Measurements from ENCODE around the gene NAV3.
"Not testable (repeated sequence)": the region's sequence is repeated elsewhere in the genome, so short reads cannot be mapped to it uniquely, and the experiment has no call there.

The NAV3 gene

GRCh38 chr12:78209846-78210505, 379.3 kb downstream of the NAV3 start:
- DNase-seq: no peak

GRCh38 chr12:78210506-78210860, 379.8 kb downstream of the NAV3 start:
- DNase-seq: no peak

DNA sequence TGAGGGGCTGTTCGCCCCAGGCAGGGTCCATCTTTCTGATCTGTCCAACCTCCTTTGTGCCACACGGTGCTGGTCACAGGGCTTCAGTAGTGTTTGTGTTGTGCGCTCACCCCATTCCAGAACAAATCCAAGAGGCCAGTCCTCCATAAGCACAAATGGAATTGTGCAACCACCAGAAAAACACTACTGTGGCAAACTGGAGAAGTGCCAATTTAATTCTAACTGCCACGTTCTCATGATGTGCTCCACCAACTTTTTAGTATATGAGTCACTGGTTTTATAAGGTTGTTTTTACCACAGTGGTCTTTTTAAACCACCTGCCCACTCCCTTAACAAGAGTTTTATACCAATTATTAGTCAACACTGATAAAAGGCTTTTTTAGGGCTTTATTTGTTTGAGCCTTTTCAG, 380.2 kb downstream of the NAV3 start:
- DNase-seq: no peak

DNA sequence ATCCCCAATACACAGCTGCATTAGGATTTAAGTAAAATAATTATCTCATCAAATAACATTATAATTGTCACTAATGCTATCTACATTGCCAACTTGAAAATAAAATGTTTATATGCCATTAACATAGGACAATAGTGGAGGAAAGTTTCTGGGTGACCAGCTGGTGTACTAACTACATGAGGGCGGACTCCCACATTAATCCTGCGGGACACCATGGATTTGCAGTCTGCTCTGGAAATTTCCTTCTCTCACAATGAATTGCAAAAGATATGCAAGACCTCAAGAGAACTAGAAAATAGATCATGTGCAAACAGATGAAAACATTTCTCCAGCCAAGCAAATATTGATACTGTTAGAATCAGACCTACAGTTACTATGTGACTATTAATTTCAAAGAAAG, 390.1 kb downstream of the NAV3 start:
- DNase-seq: no peak

DNA sequence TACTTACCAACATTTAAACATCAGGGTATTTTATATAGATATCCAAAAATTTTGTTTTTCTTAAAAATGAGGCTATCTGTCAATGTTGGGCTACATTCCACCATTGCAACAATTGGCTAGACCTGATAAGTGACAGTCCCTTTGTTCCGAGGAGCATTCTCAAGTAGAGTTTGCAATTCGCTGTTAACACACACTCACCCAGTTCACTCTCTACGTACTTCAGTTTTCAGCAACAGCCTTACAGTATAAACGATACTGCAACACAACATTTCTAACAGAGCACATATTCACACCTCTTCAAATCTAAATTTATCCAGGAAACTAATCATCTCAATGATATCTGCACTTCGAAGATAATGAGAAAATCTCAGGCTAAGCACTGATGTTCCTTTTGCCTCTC, 393.5 kb downstream of the NAV3 start:
- no peak for DNase-seq

GRCh38 chr12:78226763-78227162, 396.1 kb downstream of the NAV3 start:
- DNase-seq: no peak

DNA sequence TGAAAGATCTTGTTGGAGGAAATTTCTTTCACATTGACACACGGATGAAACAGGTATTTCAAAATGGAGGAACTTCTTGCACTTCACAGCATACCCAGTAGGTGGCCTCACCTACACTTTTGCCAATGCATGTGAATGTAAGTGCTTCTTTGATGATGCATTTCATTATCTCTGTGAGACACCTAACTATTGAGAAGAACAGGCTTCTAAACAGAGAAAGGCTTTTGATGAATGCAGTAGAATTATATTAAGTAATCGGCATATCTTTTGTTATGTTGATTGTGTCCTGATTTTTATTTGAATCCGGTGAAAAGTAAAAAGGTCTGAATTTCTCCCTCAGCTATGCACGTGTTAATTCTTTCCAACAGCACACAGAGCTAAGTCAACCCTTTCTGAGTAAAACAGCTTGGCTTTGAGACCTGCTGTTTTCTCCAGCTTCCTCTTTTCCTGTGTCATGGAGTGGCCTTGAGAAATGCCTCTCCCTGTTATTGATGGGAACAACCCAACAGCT, 399.0 kb downstream of the NAV3 start:
- DNase-seq: no peak

DNA sequence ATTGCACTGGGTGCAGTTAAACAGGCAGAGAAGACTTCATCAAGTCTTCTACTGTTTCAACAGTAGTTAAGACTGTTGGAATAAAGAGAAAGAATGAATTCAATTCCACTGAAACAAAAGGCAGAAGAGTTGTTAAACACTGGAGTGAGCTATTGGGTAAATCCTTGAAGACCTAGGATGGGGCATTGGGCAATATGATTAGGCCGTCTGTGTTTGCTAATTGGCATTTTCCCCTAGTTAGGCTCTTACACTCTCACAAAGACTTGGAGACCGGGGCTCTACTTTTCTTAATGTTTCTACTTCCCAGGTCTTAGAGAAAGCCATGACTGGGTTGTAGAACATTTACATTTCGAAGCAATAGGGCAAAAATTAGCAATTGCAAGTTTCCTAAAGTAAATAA, 402.1 kb downstream of the NAV3 start:
- no peak for DNase-seq

GRCh38 chr12:78236264-78236663, 405.6 kb downstream of the NAV3 start:
- DNase-seq: no peak

DNA sequence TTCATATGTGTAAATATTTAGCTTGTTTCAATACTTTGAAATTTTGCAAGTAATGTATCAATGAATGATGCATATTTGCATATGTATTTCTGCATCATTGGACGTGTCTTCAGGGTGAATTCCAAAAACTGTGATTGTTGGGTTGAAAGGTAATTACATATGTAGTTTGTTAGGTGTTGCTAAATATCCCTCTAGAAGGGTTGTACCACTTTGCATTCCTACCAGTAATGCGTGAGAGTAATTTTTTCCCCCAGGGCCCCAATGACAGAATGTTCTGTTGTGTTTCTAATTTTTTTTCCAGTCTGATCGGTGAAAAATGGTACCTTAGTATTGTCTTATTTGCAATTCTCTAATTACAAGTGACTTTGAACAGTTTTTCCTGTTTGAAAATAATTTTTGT, 408.9 kb downstream of the NAV3 start:
- DNase-seq: no peak

GRCh38 chr12:78240827-78241226, 410.1 kb downstream of the NAV3 start:
- no peak for DNase-seq

GRCh38 chr12:78241446-78241845, 410.8 kb downstream of the NAV3 start:
- DNase-seq: no peak

DNA sequence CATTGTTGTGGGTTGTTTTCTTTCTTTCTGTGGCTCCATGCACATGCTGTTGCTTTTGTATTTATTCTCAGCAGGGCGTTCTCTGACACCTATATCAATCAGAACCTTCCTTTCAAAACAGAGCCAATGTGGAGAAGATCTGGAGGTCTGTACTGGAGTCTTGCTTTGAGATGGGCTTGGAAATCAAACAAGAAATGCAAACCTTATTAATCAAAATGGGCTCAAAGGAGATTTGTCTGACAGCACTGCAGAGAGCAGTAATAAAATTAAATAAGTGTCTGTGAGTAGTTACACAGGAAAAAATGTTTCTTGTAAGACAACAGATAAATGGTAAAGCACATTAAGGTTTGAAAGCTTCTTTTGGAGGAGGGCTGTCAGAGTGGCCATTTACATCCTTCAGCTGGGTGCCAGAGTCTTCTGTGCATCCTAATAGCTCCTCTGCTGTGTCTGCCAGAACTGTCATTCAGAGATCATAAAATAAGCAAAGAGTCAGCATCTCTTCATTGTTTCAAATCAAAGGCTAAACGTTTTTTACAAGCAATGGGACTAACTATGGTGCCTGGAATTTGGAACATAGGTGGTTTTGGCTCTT, 414.3 kb downstream of the NAV3 start:
- DNase-seq: no peak

DNA sequence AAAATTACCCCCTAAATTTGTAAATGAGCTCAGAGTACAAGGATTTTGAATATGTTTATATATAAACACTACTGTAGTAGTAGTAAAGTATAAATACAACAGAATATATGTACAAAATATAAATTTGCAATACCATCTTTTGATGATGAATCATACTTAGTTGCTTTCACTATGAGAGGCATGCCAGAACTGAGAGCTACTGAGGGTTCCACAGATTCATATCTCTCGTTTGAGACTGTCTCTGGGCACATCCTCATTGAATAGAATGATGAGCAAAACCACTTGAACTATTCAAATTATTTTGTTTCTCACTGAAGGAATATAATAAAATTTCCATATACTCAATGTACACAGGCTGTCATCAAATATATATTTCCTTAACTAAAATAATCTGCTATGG, 417.6 kb downstream of the NAV3 start:
- DNase-seq: no peak

DNA sequence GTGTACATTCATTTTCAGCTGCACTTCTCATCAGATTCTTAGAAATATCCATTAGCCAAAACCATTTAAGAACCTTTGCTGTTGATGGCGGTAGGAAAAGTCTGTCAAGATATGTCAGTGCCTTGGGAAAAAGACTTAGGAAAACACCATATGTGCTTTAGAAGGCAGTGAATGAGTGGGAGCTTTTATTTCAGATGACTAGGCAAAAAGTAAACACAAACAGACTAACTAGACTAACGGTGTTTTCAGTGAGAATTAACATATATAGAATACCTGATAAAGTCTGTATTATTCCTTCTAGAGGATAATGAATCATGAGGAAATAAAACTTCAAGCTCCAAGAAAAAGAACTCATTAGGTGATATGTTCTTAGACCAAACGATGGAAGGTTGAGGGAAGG, 418.9 kb downstream of the NAV3 start:
- no peak for DNase-seq

- not testable (repeated sequence) for DNase-seq
Observed at GRCh38 chr12:78257662-78258061, 427.0 kb downstream of the NAV3 start.

- DNase-seq: no peak
Observed at GRCh38 chr12:78260976-78261375, 430.3 kb downstream of the NAV3 start.

DNA sequence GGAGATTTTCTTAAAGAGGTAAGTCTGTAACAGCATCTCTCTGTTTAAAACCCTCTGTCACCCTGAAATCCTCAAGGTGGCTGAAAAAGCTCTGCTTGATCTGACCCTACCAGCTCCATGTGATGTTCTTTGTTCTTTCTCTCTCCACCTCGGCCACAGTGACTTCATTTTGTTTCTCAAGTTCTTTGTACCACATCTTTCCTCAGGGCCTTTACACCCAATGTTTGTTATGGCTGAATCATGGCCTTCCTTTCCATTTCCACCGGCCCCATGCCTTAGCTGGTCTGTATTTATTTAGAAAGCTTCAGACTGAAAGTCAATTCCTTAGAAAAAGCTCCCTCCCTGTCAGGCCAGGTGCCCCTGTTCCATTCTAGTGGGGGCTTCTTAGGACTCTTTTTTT, 431.2 kb downstream of the NAV3 start:
- DNase-seq: no peak
